Neural crest cell (in vitro differentiated cells): ENCODE measurements around the gene CEBPZ. TPM values are rescaled to one million over a fixed set of nuclear protein-coding genes. Genes with fewer than 3 reads are reported as not detected.
A peak's percentile ranks its signal among the peaks of the same experiment; 100 is the strongest.

Source experiments
- DNase-seq: peaks from one replicate; pipeline ENCODE4 v3.0.0; 2021; ENCODE audit warnings: low read depth, mixed read lengths, low spot score
- H3K27ac Mint-ChIP-seq: one replicate; pipeline ENCODE4 v1.8.0; 2021; ENCODE audit warnings: mild to moderate bottlenecking, mixed read lengths; ENCODE audit not compliant: unreplicated experiment
- H3K27me3 Mint-ChIP-seq: 2 replicates; pipeline ENCODE4 v1.8.0; 2021; ENCODE audit warnings: low read depth, mild to moderate bottlenecking, mixed read lengths
- H3K36me3 Mint-ChIP-seq: 2 replicates; pipeline ENCODE4 v1.8.0; 2021; ENCODE audit warnings: low read depth, mild to moderate bottlenecking, mixed read lengths
- H3K4me1 Mint-ChIP-seq: 2 replicates; pipeline ENCODE4 v1.8.0; 2021; ENCODE audit warnings: mixed read lengths
- H3K4me3 Mint-ChIP-seq: one replicate; pipeline ENCODE4 v1.8.0; 2021; ENCODE audit warnings: mild to moderate bottlenecking, mixed read lengths
- H3K9me3 Mint-ChIP-seq: 2 replicates; pipeline ENCODE4 v1.8.0; 2021; ENCODE audit warnings: mixed read lengths
- total RNA-seq: library from RNA; stranded (reverse); gene quantifications from 2 replicates; pipeline ENCODE4 v1.2.1, GENCODE V29; 2021
- TF ChIP-seq, protein P1 (sequence below): fragments of 200-600 bp; sonication (generic); conservative IDR thresholded peaks from 2 replicates; pipeline ENCODE4 v1.5.0; 2021; ENCODE audit warnings: antibody characterized with exemption, mild to moderate bottlenecking

The CEBPZ gene
- total RNA-seq, 1 donor from 2014 or later = 55.0 TPM

DNA sequence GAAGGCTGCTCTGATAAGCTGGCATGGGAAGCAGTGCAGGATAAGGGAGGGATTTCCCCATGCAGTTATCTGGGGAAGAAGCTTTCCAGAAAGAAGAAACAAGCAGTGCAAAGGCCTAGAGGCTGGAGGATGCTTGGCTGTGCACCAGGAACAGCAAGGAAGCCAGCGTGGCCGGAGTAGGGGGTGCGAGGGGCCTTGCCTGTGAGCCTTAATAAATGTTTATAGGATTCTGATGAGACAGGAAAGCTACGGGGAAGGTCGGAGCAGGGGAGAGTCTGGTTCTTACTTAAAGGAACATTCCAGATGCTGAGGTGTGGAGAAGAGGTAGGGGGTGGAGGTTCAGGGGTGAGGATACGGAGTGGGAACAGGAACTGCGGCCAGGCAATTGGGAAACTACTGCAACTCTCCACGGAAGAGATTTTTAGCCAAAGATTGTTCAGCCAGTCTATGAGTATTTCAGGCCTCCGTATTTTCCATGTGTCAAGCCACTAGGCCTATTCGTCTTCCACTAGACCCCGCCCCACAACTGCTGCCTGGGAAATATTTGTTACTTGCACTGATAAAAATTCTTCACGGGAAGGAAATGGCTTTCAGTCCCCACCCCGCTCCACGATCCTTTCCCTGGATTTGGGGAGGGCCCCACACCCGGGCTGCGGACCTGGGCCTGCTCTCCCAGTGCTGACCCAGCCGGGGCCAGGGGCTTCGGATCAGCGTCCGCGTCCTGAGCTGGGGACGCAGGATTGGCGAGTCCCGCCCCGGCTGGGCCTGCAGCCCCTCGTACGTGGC lies 75.1 kb downstream of the CEBPZ start:
- peaks cover 7% of the 10 kb centered on the region for H3K9me3 Mint-ChIP-seq
- H3K4me1 Mint-ChIP-seq = peaks cover 27% of the 10 kb centered on the region
- TF ChIP-seq, protein P1, sequence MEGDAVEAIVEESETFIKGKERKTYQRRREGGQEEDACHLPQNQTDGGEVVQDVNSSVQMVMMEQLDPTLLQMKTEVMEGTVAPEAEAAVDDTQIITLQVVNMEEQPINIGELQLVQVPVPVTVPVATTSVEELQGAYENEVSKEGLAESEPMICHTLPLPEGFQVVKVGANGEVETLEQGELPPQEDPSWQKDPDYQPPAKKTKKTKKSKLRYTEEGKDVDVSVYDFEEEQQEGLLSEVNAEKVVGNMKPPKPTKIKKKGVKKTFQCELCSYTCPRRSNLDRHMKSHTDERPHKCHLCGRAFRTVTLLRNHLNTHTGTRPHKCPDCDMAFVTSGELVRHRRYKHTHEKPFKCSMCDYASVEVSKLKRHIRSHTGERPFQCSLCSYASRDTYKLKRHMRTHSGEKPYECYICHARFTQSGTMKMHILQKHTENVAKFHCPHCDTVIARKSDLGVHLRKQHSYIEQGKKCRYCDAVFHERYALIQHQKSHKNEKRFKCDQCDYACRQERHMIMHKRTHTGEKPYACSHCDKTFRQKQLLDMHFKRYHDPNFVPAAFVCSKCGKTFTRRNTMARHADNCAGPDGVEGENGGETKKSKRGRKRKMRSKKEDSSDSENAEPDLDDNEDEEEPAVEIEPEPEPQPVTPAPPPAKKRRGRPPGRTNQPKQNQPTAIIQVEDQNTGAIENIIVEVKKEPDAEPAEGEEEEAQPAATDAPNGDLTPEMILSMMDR = no peak
- no peaks in the 10 kb centered on the region for H3K27me3 Mint-ChIP-seq
- peak overlapping the region; percentile 90 for H3K4me3 Mint-ChIP-seq
- no peak for DNase-seq
- peak overlapping the region; percentile 67 for H3K27ac Mint-ChIP-seq
- H3K36me3 Mint-ChIP-seq = peaks cover 20% of the 10 kb centered on the region

DNA sequence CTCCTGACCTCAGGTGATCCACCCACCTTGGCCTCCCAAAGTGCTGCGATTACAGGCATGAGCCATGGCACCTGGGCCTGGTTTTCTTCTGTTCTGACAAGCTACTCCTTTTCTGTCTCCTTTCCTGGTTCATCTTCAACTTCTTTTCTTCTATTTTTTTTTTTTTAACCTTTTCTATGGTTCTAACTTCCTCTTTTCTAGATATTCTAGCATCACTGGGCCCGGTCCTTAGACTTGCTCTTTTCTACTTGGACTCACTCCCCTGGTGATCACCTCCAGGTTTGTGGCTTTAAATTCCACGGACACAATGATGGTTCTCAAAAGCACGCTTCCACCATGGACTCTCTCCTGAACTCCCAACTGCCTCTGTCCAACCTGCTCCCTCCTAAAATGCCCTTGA lies 76.6 kb downstream of the CEBPZ start:
- DNase-seq = no peak
- Mint-ChIP-seq H3K9me3 (peaks cover 7% of the 10 kb centered on the region), H3K4me3 (no peak overlapping the region), H3K27ac (no peak overlapping the region), H3K27me3 (no peaks in the 10 kb centered on the region), H3K36me3 (peaks cover 20% of the 10 kb centered on the region), H3K4me1 (peaks cover 27% of the 10 kb centered on the region)
- TF ChIP-seq, protein P1 = no peak

DNA sequence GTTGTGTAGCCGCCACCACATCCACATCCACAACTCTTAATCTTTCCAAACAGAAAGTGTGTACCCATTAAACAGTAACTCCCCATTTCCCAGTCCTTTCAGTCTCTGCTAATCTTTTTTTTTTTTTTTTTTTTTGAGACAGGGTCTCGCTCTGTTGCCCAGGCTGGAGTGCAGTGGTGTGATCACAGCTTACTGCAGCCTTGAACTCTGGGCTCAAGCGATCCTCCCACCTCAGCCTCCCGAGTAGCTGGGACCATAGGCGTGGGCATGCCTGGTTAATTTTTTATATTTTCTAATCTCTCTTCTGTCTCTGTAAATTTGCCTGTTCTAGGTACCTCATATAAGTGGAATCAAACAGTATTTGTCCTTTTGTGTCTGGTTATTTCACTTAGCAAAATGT lies 78.2 kb downstream of the CEBPZ start:
- Mint-ChIP-seq H3K27me3 (no peaks in the 10 kb centered on the region), H3K27ac (no peak overlapping the region), H3K36me3 (peaks cover 25% of the 10 kb centered on the region), H3K9me3 (peaks cover 7% of the 10 kb centered on the region), H3K4me3 (no peak overlapping the region), H3K4me1 (peaks cover 27% of the 10 kb centered on the region)
- DNase-seq = no peak
- TF ChIP-seq, protein P1 = no peak

Other genes with a start within 250 kb of the CEBPZ start
- gene HEATR5B, start 147.2 kb downstream of the CEBPZ start, total RNA-seq = 17.7 and 19.0 TPM in 2 replicates
- 11.2 and 11.4 TPM in 2 replicates for gene GPATCH11, start 147.1 kb downstream of the CEBPZ start, total RNA-seq
- 34.1 and 37.3 TPM in 2 replicates for gene EIF2AK2, start 74.6 kb downstream of the CEBPZ start, total RNA-seq
- gene SULT6B1, start 42.9 kb downstream of the CEBPZ start, total RNA-seq = not detected in 2 replicates
- gene CEBPZOS, start 35.1 kb downstream of the CEBPZ start, total RNA-seq = not detected in 2 replicates
- 21.9 and 25.1 TPM in 2 replicates for gene NDUFAF7, start 62 bp upstream of the CEBPZ start, total RNA-seq
- gene PRKD3, start 93.2 kb upstream of the CEBPZ start, total RNA-seq = 62.6 and 68.3 TPM in 2 replicates
- gene QPCT, start 113.0 kb upstream of the CEBPZ start, total RNA-seq = not detected in 2 replicates